CD4-positive, alpha-beta T cell (primary cell): ENCODE data around the gene NAPB. TPM values are rescaled to one million over a fixed set of nuclear protein-coding genes. Genes with fewer than 3 reads are reported as not detected.
"Not testable (repeated sequence)": the region's sequence is repeated elsewhere in the genome, so short reads cannot be mapped to it uniquely, and the experiment has no call there.

Experiments used
- ATAC-seq: fragments of 200-7000 bp; cut with Tn5 transposase; one replicate; pipeline ENCODE4 v1.10.0; 2022; ENCODE audit warnings: mild to moderate bottlenecking; ENCODE audit not compliant: poor library complexity
- CTCF ChIA-PET: fragments of 350-600 bp; sonication (Branson Sonifier 250); formaldehyde crosslinking; loops from one replicate; lab custom pipeline; 2021; ENCODE audit warnings: antibody characterized with exemption, inconsistent platforms; lab: Charles Lee
- POLR2A ChIA-PET: fragments of 350-600 bp; sonication (Branson Sonifier 250); formaldehyde crosslinking; loops from one replicate; lab custom pipeline; 2021; ENCODE audit warnings: antibody characterized with exemption, inconsistent platforms; lab: Charles Lee
- DNase-seq, 14 experiments: peaks; one replicate each; pipeline ENCODE4 v3.0.0-alpha.2; 2013 to 2020; ENCODE audit warnings: mixed read lengths in 2 of 14
- H3K27ac ChIP-seq, 2 donors: one replicate each; pipeline versions ENCODE4 v1.5.1 to v1.7.0; 2013; ENCODE audit warnings: low read length in 2 of 2, low read depth in 1 of 2, mild to moderate bottlenecking in 1 of 2
- H3K27me3 ChIP-seq, 2 experiments: 1 replicate in 1 of 2; 2 replicates in 1 of 2; pipeline versions ENCODE4 v1.6.1 to v1.7.0; 2013; ENCODE audit warnings: low read length in 2 of 2, control low read depth in 1 of 2, mild to moderate bottlenecking in 1 of 2, moderate library complexity in 1 of 2; ENCODE audit not compliant: insufficient read depth in 2 of 2, control insufficient read depth in 1 of 2
- H3K36me3 ChIP-seq: one replicate; pipeline ENCODE4 v1.6.1; 2013; ENCODE audit warnings: low read length, control low read depth; ENCODE audit not compliant: insufficient read depth
- H3K4me1 ChIP-seq: one replicate; pipeline ENCODE4 v1.6.1; 2013; ENCODE audit warnings: low read length, control low read depth; ENCODE audit not compliant: insufficient read depth
- H3K4me3 ChIP-seq: one replicate; pipeline ENCODE4 v1.5.1; 2013; ENCODE audit warnings: mild to moderate bottlenecking, low read length, moderate library complexity
- H3K9me3 ChIP-seq, 2 experiments: 1 replicate in 1 of 2; 2 replicates in 1 of 2; pipeline versions ENCODE4 v1.6.1 to v1.7.0; 2013; ENCODE audit warnings: low read length in 2 of 2, mild to moderate bottlenecking in 2 of 2, control low read depth in 1 of 2, moderate library complexity in 1 of 2; ENCODE audit not compliant: control insufficient read depth in 1 of 2, insufficient read depth in 1 of 2
- H3K27ac Mint-ChIP-seq: one replicate; pipeline ENCODE4 v1.8.0; 2020; ENCODE audit warnings: mixed read lengths
- H3K27me3 Mint-ChIP-seq: one replicate; pipeline ENCODE4 v1.8.0; 2021; ENCODE audit warnings: mixed read lengths
- H3K36me3 Mint-ChIP-seq: one replicate; pipeline ENCODE4 v1.8.0; 2021; ENCODE audit warnings: low read depth, mixed read lengths
- H3K4me1 Mint-ChIP-seq: one replicate; pipeline ENCODE4 v1.8.0; 2021; ENCODE audit warnings: low read depth, mixed read lengths
- H3K4me3 Mint-ChIP-seq: one replicate; pipeline ENCODE4 v1.8.0; 2020; ENCODE audit warnings: mild to moderate bottlenecking, mixed read lengths
- H3K9me3 Mint-ChIP-seq: one replicate; pipeline ENCODE4 v1.8.0; 2020; ENCODE audit warnings: mixed read lengths
- intact Hi-C, 2 experiments: fragments of 100-400 bp; cut with DNase I in 1 of 2; cut with micrococcal nuclease in 1 of 2; formaldehyde crosslinking; loops; one replicate each; pipeline versions ENCODE4 v1.15.1 to v1.9.0; 2023 to 2025; cut with DNase I, micrococcal nuclease
- total RNA-seq, 174 experiments: library from RNA in 2 of 174; stranded (reverse) in 2 of 174; gene quantifications; one replicate each; pipeline ENCODE4 v1.2.3 and lab custom pipeline; 2021 to 2026
- TF ChIP-seq, protein P1 (sequence below): fragments of 200-600 bp; IDR thresholded peaks from one replicate; pipeline ENCODE4 v1.8.0; 2022; ENCODE audit warnings: antibody characterized with exemption, mild to moderate bottlenecking

The NAPB gene
- total RNA-seq, 2 experiments from 2014 or later, result 7.5 to 8.9 TPM

- H3K4me3 ChIP-seq, result peak overlapping the region; percentile 77
- intact Hi-C loops, result loop anchor here (1.0 to 5.0 kb wide), 7 partner anchors 9 to 1708 kb away; partner anchors contain the start of genes ACSS1 (in 1 of the 2), APMAP (in 1 of the 2), CST9 (in 1 of the 2) and GZF1 (in 1 of the 2)
- POLR2A ChIA-PET, result interaction anchor here (0.6 to 2.6 kb wide), 18 partner anchors 9 to 1908 kb away, joined by 3 to 83 read pairs (median 4); partner anchors contain the start of genes ACSS1, GZF1 and NAPB
- H3K36me3 ChIP-seq, result peaks cover 9% of the 10 kb centered on the region
- TF ChIP-seq, protein P1, sequence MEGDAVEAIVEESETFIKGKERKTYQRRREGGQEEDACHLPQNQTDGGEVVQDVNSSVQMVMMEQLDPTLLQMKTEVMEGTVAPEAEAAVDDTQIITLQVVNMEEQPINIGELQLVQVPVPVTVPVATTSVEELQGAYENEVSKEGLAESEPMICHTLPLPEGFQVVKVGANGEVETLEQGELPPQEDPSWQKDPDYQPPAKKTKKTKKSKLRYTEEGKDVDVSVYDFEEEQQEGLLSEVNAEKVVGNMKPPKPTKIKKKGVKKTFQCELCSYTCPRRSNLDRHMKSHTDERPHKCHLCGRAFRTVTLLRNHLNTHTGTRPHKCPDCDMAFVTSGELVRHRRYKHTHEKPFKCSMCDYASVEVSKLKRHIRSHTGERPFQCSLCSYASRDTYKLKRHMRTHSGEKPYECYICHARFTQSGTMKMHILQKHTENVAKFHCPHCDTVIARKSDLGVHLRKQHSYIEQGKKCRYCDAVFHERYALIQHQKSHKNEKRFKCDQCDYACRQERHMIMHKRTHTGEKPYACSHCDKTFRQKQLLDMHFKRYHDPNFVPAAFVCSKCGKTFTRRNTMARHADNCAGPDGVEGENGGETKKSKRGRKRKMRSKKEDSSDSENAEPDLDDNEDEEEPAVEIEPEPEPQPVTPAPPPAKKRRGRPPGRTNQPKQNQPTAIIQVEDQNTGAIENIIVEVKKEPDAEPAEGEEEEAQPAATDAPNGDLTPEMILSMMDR, result peak; percentile 85
- DNase-seq (peak in 12 of 14 experiments; percentile 58 to 89 (median 68)), ATAC-seq (peak; percentile 41)
- Mint-ChIP-seq H3K9me3 (no peaks in the 10 kb centered on the region), H3K27me3 (no peaks in the 10 kb centered on the region), H3K4me3 (peak overlapping the region; percentile 98), H3K27ac (peak overlapping the region; percentile 99), H3K4me1 (peaks cover 30% of the 10 kb centered on the region), H3K36me3 (peaks cover 14% of the 10 kb centered on the region)
- peaks cover 30% of the 10 kb centered on the region for H3K4me1 ChIP-seq
- CTCF ChIA-PET, result interaction anchor here (0.5 to 2.4 kb wide), 12 partner anchors 9 to 97 kb away, joined by 3 to 22 read pairs (median 4); partner anchors contain the start of gene NAPB
- H3K27me3 ChIP-seq, result no peaks in the 10 kb centered on the region
- peak overlapping the region; percentile 99 to 100 for H3K27ac ChIP-seq
- H3K9me3 ChIP-seq, result no peaks in the 10 kb centered on the region
These were observed 71.7 kb downstream of the NAPB start for GRCh38 chr20:23349338-23350195.

DNA sequence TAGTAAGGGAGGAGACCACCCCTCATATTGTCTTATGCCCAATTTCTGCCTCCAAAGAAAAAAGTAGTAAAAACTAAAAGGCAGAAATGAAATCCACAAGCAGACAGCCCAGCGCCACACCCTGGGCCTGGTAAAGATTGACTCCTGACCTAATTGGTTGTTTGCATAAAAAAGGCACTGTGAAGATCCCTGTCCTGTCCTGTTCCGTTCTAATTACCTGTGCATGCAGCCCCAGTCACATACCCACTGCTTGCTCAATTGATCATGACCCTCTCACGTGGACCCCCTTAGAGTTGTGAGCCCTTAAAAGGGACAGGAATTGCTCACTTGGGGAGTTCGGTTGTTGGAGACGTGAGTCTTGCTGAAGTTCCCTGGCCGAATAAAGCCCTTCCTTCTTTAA lies 72.8 kb downstream of the NAPB start:
- H3K9me3 ChIP-seq, DNase-seq, H3K27me3 ChIP-seq, H3K27me3 Mint-ChIP-seq, POLR2A ChIA-PET, ATAC-seq, H3K9me3 Mint-ChIP-seq, H3K4me3 ChIP-seq, H3K36me3 ChIP-seq: not testable (repeated sequence)
- intact Hi-C loops, result loop anchor here in 1 of 2 experiments (2.0 kb wide), 1 partner anchor 260 kb away; no protein-coding TSS in a partner anchor
- peaks cover 30% of the 10 kb centered on the region for H3K4me1 ChIP-seq
- peak overlapping the region in 1 of 2 donors; percentile 100 for H3K27ac ChIP-seq
- CTCF ChIA-PET, result interaction anchor here (2.4 kb wide), 1 partner anchor 10 kb away, joined by 22 read pairs; no protein-coding TSS in a partner anchor
- H3K4me3 Mint-ChIP-seq, result peak overlapping the region; percentile 98
- H3K4me1 Mint-ChIP-seq, result peaks cover 30% of the 10 kb centered on the region
- H3K36me3 Mint-ChIP-seq, result peaks cover 14% of the 10 kb centered on the region
- H3K27ac Mint-ChIP-seq, result peak overlapping the region; percentile 99

DNA sequence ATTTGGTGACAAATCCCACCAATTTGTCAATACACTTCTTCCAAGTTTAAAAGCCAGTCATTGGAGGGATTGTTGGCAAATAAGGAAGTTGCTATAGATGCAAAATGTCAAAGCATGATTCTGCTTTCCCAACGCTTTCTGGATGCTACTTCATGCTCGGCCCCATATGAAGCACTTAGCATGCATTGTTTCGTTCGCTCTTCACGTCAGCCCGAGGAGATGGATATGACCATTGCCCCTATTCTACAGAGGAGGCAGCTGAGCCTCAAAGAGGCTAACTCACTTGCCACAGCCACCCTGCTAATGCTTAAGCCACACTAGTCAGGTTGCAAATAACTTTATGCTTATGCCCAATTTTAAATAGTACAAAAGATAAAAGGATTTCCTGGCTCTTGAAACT lies 73.5 kb downstream of the NAPB start:
- DNase-seq (no peak), ATAC-seq (no peak)
- H3K36me3 ChIP-seq, result peaks cover under 1% of the 10 kb centered on the region
- H3K27ac ChIP-seq, result no peak overlapping the region
- Mint-ChIP-seq H3K36me3 (peaks cover 14% of the 10 kb centered on the region), H3K27ac (peak overlapping the region; percentile 35), H3K27me3 (no peaks in the 10 kb centered on the region), H3K4me1 (peaks cover 28% of the 10 kb centered on the region), H3K9me3 (no peaks in the 10 kb centered on the region), H3K4me3 (peak overlapping the region; percentile 71)
- POLR2A ChIA-PET, result no interaction called here
- intact Hi-C loops, result loop anchor here in 1 of 2 experiments (2.0 kb wide), 2 partner anchors 21 to 261 kb away; no protein-coding TSS in a partner anchor
- CTCF ChIA-PET, result no interaction called here
- H3K9me3 ChIP-seq, result no peaks in the 10 kb centered on the region
- no peaks in the 10 kb centered on the region for H3K27me3 ChIP-seq
- H3K4me3 ChIP-seq, result no peak overlapping the region
- H3K4me1 ChIP-seq, result peaks cover 30% of the 10 kb centered on the region
- TF ChIP-seq, protein P1, result no peak
